ENCODE measurements around the gene DDX17.

DDX17 gene

DNA sequence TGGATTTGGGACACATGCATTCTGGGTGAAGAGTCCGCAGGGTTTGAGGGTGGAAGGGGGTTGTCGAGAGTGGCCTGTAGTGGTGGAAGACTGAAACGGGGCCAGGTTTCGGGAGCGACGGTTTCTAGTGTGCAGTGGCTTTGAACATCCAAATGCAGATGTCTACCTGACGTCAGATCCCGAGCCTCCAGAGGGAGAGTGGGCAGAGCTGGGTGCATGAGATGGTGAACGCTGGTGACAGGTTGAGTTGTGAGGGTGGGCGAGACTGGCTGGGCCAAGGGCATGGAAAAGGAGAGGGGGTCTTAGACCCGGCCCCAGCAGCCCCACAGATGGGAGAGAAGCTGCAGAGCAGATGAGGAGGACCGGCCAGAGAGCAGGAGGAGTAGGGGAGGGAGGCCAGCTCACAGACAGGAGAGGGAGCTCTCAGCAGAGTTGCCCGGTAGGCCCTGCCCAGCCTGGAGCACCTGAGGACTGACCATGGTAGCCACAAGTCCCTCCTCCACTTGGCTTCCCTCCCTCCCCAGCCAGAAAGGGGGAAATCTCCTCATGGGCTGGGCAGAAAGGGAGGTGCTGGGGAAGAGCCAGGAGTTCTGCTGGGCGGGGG is 65.3 kb downstream of the DDX17 start:
- TF ChIP-seq CTCF (IDR thresholded peaks at IDR 0.05; ENCODE audit: low read depth, low read length): no peak
- DNase-seq (ENCODE audit: extremely low read depth, low read depth): no peak

DNA sequence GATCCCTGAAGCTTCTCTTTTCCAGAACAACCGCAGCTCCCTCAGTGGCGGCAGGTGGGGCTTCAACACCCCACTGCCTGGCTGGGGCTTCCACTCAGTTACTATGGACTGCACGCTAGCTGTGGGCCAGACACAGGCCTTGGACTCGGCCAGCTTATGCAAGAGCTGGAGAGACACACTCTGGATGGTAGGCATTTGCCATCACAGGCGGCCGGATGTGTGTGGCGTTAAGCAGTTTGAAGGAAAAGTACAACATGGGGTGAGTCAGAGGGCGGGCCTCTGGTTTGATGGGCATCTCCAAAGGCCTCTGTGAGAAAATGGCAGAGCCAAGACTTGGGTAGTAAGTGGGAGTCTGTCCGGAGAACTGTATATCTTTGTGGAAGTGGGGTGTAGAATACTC is 68.7 kb downstream of the DDX17 start:
- DNase-seq (ENCODE audit: extremely low read depth, low read depth): no peak
- TF ChIP-seq CTCF (IDR thresholded peaks at IDR 0.05; ENCODE audit: low read depth, low read length): no peak

GRCh38 chr22:38436629-38437395 is 69.3 kb downstream of the DDX17 start:
- no peak for TF ChIP-seq CTCF (IDR thresholded peaks at IDR 0.05; ENCODE audit: low read depth, low read length)
- DNase-seq (ENCODE audit: extremely low read depth, low read depth): no peak

DNA sequence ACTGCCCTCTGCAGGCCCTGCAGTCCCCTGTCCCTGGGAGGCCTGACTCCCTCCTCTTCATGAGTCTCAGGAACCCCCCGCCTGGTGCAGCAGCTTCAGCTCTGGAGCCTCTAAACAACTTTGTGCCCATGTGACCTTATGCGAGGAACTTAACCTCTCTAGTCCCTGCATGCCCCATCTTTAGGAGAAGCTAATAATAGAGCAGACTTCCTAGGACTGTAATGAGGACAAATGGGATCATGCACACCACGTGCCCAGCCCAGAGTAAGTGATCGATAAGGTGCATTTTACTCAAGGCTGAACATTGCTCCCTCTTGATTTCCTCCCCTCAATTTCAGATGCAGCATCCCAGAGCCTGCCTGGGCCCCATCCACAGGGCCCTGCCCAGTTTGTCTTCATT is 70.1 kb downstream of the DDX17 start:
- no peak for DNase-seq (ENCODE audit: extremely low read depth, low read depth)
- TF ChIP-seq CTCF (IDR thresholded peaks at IDR 0.05; ENCODE audit: low read depth, low read length): no peak

DNA sequence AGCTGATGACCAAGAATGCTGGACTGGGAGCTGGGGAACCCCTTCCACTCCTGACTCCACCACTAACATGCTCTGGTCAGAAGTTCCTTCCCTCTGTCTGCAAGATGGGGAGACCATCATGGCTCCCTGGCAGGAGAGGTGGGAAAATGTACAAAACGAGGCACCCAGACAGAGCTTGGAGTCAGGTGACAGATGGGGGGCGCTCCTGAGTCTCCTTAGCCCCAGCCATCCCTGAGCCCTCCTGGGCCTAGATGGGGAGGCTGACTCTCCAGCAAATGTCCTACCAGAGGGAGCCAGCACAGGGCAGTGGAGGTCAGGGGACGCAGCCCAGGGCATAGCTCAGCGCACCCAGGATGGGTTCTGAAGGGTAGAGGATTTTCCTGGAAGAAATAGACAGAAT is 71.1 kb downstream of the DDX17 start:
- DNase-seq (ENCODE audit: extremely low read depth, low read depth): no peak
- no peak for TF ChIP-seq CTCF (IDR thresholded peaks at IDR 0.05; ENCODE audit: low read depth, low read length)

- no peak for TF ChIP-seq CTCF (IDR thresholded peaks at IDR 0.05; ENCODE audit: low read depth, low read length)
- DNase-seq (ENCODE audit: extremely low read depth, low read depth): no peak
Observed at GRCh38 chr22:38433871-38434270, 72.2 kb downstream of the DDX17 start.
